Peyer's patch (tissue), 4 donors: ENCODE data around the gene KCNC4. TPM values are rescaled to one million over a fixed set of nuclear protein-coding genes. Genes with fewer than 3 reads are reported as not detected.

ENCODE experiments used
- DNase-seq, 3 donors: peaks; one replicate each; pipeline ENCODE4 v3.0.0-alpha.2; 2017 to 2019
- H3K27ac ChIP-seq, 4 donors: fragments of 200-600 bp; sonication (generic); one replicate each; pipeline ENCODE4 v1.5.1; 2016 to 2019
- H3K27me3 ChIP-seq, 2 donors: fragments of 200-600 bp; sonication (generic); one replicate each; pipeline ENCODE4 v1.5.1; 2019
- H3K36me3 ChIP-seq, 3 donors: fragments of 200-600 bp; sonication (generic); one replicate each; pipeline ENCODE4 v1.5.1; 2016 to 2019
- H3K4me1 ChIP-seq, 4 donors: fragments of 200-600 bp; sonication (generic); one replicate each; pipeline ENCODE4 v1.5.1; 2016 to 2019
- H3K4me3 ChIP-seq, 4 donors: fragments of 200-600 bp; sonication (generic); 1 replicate in 3 of 4; 2 replicates in 1 of 4; pipeline ENCODE4 v1.5.1; 2016 to 2019; ENCODE audit warnings: mild to moderate bottlenecking in 1 of 4
- H3K9me3 ChIP-seq, 4 donors: fragments of 200-600 bp; sonication (generic); one replicate each; pipeline ENCODE4 v1.5.1; 2016 to 2019; ENCODE audit warnings: mild to moderate bottlenecking in 1 of 4
- CTCF ChIP-seq, 6 experiments: fragments of 450-650 bp in 4 of 6; fragments of 200-600 bp in 2 of 6; sonication (generic) in 1 of 6; IDR thresholded peaks; one replicate each; pipeline ENCODE4 v1.5.1; 2017 to 2019; ENCODE audit warnings: antibody characterized with exemption in 6 of 6, mild to moderate bottlenecking in 3 of 6, moderate library complexity in 1 of 6
- POLR2A ChIP-seq, 2 donors: fragments of 450-650 bp; IDR thresholded peaks; one replicate each; pipeline ENCODE4 v1.5.1; 2017; ENCODE audit warnings: antibody characterized with exemption in 2 of 2, mild to moderate bottlenecking in 2 of 2, moderate library complexity in 2 of 2
- total RNA-seq, 4 donors: library from RNA; depleted of rRNA; stranded (reverse); fragments of >200 nt; gene quantifications; one replicate each; pipeline ENCODE4 v1.1.0, GENCODE V29; 2016

Gene KCNC4
- total RNA-seq, 4 donors from 2014 or later, result 6.1 to 18.0 (median 10.4) TPM

GRCh38 chr1:110214454-110215404 is 4.6 kb downstream of the KCNC4 start:
- DNase-seq, result no peak
- H3K27me3 ChIP-seq, result no peaks in the 10 kb centered on the region
- H3K4me3 ChIP-seq, result no peak overlapping the region
- peaks cover under 1 to 20% (median 9%) of the 10 kb centered on the region in 4 donors for H3K4me1 ChIP-seq
- TF ChIP-seq POLR2A (IDR thresholded peaks at IDR 0.05), result no peak
- no peak for TF ChIP-seq CTCF (IDR thresholded peaks at IDR 0.05)
- no peaks in the 10 kb centered on the region for H3K36me3 ChIP-seq
- H3K9me3 ChIP-seq, result no peaks in the 10 kb centered on the region
- no peak overlapping the region for H3K27ac ChIP-seq

- Histone ChIP-seq H3K27me3 (no peaks in the 10 kb centered on the region), H3K4me1 (peaks cover 0 to 20% (median 8%) of the 10 kb centered on the region in 4 donors), H3K36me3 (no peaks in the 10 kb centered on the region), H3K4me3 (no peak overlapping the region), H3K9me3 (no peaks in the 10 kb centered on the region), H3K27ac (no peak overlapping the region)
- no peak for TF ChIP-seq CTCF (IDR thresholded peaks at IDR 0.05)
- TF ChIP-seq POLR2A (IDR thresholded peaks at IDR 0.05), result no peak
- no peak for DNase-seq
Measured at GRCh38 chr1:110215621-110216515, 5.8 kb downstream of the KCNC4 start.

- Histone ChIP-seq H3K4me3 (no peak overlapping the region), H3K27me3 (no peaks in the 10 kb centered on the region), H3K9me3 (no peaks in the 10 kb centered on the region), H3K36me3 (no peaks in the 10 kb centered on the region), H3K27ac (no peak overlapping the region), H3K4me1 (peaks cover 0 to 9% (median under 1%) of the 10 kb centered on the region in 4 donors)
- no peak for DNase-seq
- TF ChIP-seq CTCF (IDR thresholded peaks at IDR 0.05), result no peak
- no peak for TF ChIP-seq POLR2A (IDR thresholded peaks at IDR 0.05)
Measured at GRCh38 chr1:110216844-110217444, 6.8 kb downstream of the KCNC4 start.

- TF ChIP-seq POLR2A (IDR thresholded peaks at IDR 0.05), result no peak
- no peak for TF ChIP-seq CTCF (IDR thresholded peaks at IDR 0.05)
- H3K4me1 ChIP-seq, result no peaks in the 10 kb centered on the region
- no peak for DNase-seq
- no peak overlapping the region for H3K4me3 ChIP-seq
- H3K36me3 ChIP-seq, result no peaks in the 10 kb centered on the region
- no peak overlapping the region for H3K27ac ChIP-seq
- no peaks in the 10 kb centered on the region for H3K9me3 ChIP-seq
- H3K27me3 ChIP-seq, result no peaks in the 10 kb centered on the region
Measured at GRCh38 chr1:110218137-110218536, 8.0 kb downstream of the KCNC4 start.

- no peaks in the 10 kb centered on the region for H3K9me3 ChIP-seq
- no peaks in the 10 kb centered on the region for H3K4me1 ChIP-seq
- no peak overlapping the region for H3K4me3 ChIP-seq
- no peak for DNase-seq
- H3K27ac ChIP-seq, result no peak overlapping the region
- TF ChIP-seq POLR2A (IDR thresholded peaks at IDR 0.05), result no peak
- no peaks in the 10 kb centered on the region for H3K27me3 ChIP-seq
- H3K36me3 ChIP-seq, result no peaks in the 10 kb centered on the region
Measured at GRCh38 chr1:110218739-110219138, 8.6 kb downstream of the KCNC4 start.
